WI38 (cell line): ENCODE results near the gene GNAL.
"Not testable (repeated sequence)": the region's sequence is repeated elsewhere in the genome, so short reads cannot be mapped to it uniquely, and the experiment has no call there.

Experiments used
- H3K4me3 ChIP-seq: 2 replicates; pipeline ENCODE4 v1.5.1; 2011; ENCODE audit warnings: low read depth, mild to moderate bottlenecking, control low read depth, low read length
- CTCF ChIP-seq: IDR thresholded peaks from 2 replicates; pipeline ENCODE4 v1.5.1; 2012; ENCODE audit warnings: low read depth, mild to moderate bottlenecking, control low read depth, low read length

GNAL gene

GRCh38 chr18:11710578-11710977 lies 21.5 kb downstream of the GNAL start:
- TF ChIP-seq CTCF, result no peak
- no peak overlapping the region for H3K4me3 ChIP-seq

- TF ChIP-seq CTCF, result no peak
- H3K4me3 ChIP-seq, result peak overlapping the region; percentile 36
Measured at GRCh38 chr18:11713756-11714155, 24.7 kb downstream of the GNAL start.

GRCh38 chr18:11714244-11714918 lies 25.3 kb downstream of the GNAL start:
- peak overlapping the region; percentile 36 for H3K4me3 ChIP-seq
- TF ChIP-seq CTCF, result no peak

- H3K4me3 ChIP-seq, result not testable (repeated sequence)
Measured at GRCh38 chr18:11716767-11717315, 27.8 kb downstream of the GNAL start.

GRCh38 chr18:11719050-11719449 lies 30.0 kb downstream of the GNAL start:
- no peak for TF ChIP-seq CTCF
- H3K4me3 ChIP-seq, result no peak overlapping the region

GRCh38 chr18:11719621-11720020 lies 30.6 kb downstream of the GNAL start:
- no peak overlapping the region for H3K4me3 ChIP-seq
- no peak for TF ChIP-seq CTCF

- no peak overlapping the region for H3K4me3 ChIP-seq
- no peak for TF ChIP-seq CTCF
Measured at GRCh38 chr18:11721720-11722119, 32.7 kb downstream of the GNAL start.

- no peak overlapping the region for H3K4me3 ChIP-seq
- no peak for TF ChIP-seq CTCF
Measured at GRCh38 chr18:11724781-11725180, 35.7 kb downstream of the GNAL start.
